Measurements from ENCODE around the gene GAS2L1. TPM values are rescaled to one million over a fixed set of nuclear protein-coding genes. Genes with fewer than 3 reads are reported as not detected.
A peak's percentile ranks its signal among the peaks of the same experiment; 100 is the strongest.

The GAS2L1 gene
- total RNA-seq, 4 donors from 2014 or later, result 58.0 to 75.0 (median 67.8) TPM

GRCh38 chr22:29267462-29267857 is 39.0 kb upstream of the GAS2L1 start:
- TF ChIP-seq POLR2A (IDR thresholded peaks at IDR 0.05) (no peak), CTCF (IDR thresholded peaks at IDR 0.05) (no peak)
- H3K4me3 ChIP-seq (ENCODE audit: low read depth, poor library complexity, severe bottlenecking), result peak overlapping the region; percentile 89
- intact Hi-C loops (cut with DNase I; ENCODE audit: low total_unique reads), result no loop called here
- 0 to 1% methylated on average over 19 to 24 of the region's 32 CpGs for WGBS, 2 donors
- DNase-seq (ENCODE audit: low spot score in 2 of 2), result no peak

GRCh38 chr22:29267858-29268510 is 38.5 kb upstream of the GAS2L1 start, which contains the start of the genes EWSR1 and RHBDD3:
Gene EWSR1, plus strand, starts transcription at chr22:29268268. Its CDS starts 69 bp downstream, at chr22:29268337.
Gene RHBDD3, minus strand, starts transcription at chr22:29267981. Its CDS starts 2,355 bp downstream, at chr22:29265626.
- intact Hi-C loops (cut with DNase I; ENCODE audit: low total_unique reads), result no loop called here
- peak within 1 kb of the TSS; percentile 89 for H3K4me3 ChIP-seq (ENCODE audit: low read depth, poor library complexity, severe bottlenecking)
- TF ChIP-seq POLR2A (IDR thresholded peaks at IDR 0.05) (peak in 1 of 2 donors; percentile 54), CTCF (IDR thresholded peaks at IDR 0.05) (peak in 1 of 3 donors; percentile 14)
- peak; percentile 94 to 99 for DNase-seq (ENCODE audit: low spot score in 2 of 2)
- WGBS, 2 donors, result 0 to 1% methylated on average over 54 to 64 of the region's 67 CpGs

GRCh38 chr22:29268511-29269229 is 37.8 kb upstream of the GAS2L1 start:
- TF ChIP-seq CTCF (IDR thresholded peaks at IDR 0.05) (no peak), POLR2A (IDR thresholded peaks at IDR 0.05) (no peak)
- intact Hi-C loops (cut with DNase I; ENCODE audit: low total_unique reads), result no loop called here
- peak overlapping the region; percentile 89 for H3K4me3 ChIP-seq (ENCODE audit: low read depth, poor library complexity, severe bottlenecking)
- WGBS, 2 donors, result 0 to 1% methylated on average over 25 to 31 of the region's 51 CpGs
- DNase-seq (ENCODE audit: low spot score in 2 of 2), result peak; percentile 34 to 90

GRCh38 chr22:29269230-29269604 is 37.2 kb upstream of the GAS2L1 start:
- intact Hi-C loops (cut with DNase I; ENCODE audit: low total_unique reads), result no loop called here
- no peak for TF ChIP-seq POLR2A (IDR thresholded peaks at IDR 0.05)
- TF ChIP-seq CTCF (IDR thresholded peaks at IDR 0.05), result no peak
- peak overlapping the region; percentile 89 for H3K4me3 ChIP-seq (ENCODE audit: low read depth, poor library complexity, severe bottlenecking)
- WGBS, 2 donors, result 0 to 1% methylated on average over 14 of the region's 14 CpGs
- peak in 1 of 2 donors; percentile 82 for DNase-seq (ENCODE audit: low spot score in 2 of 2)

GRCh38 chr22:29269731-29270474 is 36.5 kb upstream of the GAS2L1 start:
- peak in 1 of 2 donors; percentile 61 for DNase-seq (ENCODE audit: low spot score in 2 of 2)
- intact Hi-C loops (cut with DNase I; ENCODE audit: low total_unique reads), result no loop called here
- TF ChIP-seq CTCF (IDR thresholded peaks at IDR 0.05) (no peak), POLR2A (IDR thresholded peaks at IDR 0.05) (no peak)
- H3K4me3 ChIP-seq (ENCODE audit: low read depth, poor library complexity, severe bottlenecking), result peak overlapping the region; percentile 89
- WGBS, 2 donors, result 7 to 8% methylated on average over 13 of the region's 13 CpGs
